SH-SY5Y (cell line): ENCODE data around the gene FOXD1.

Source experiments
- GATA2 ChIP-seq: IDR thresholded peaks from 2 replicates; pipeline ENCODE4 v1.6.1; 2011; ENCODE audit warnings: mild to moderate bottlenecking, low read depth, low read length
- GATA3 ChIP-seq: IDR thresholded peaks from 2 replicates; pipeline ENCODE4 v1.6.1; 2011; ENCODE audit warnings: low read depth, mild to moderate bottlenecking, low read length, moderate library complexity

Gene FOXD1

GRCh38 chr5:73436535-73437100 is 12.0 kb downstream of the FOXD1 start:
- TF ChIP-seq GATA3 (no peak), GATA2 (no peak)

GRCh38 chr5:73435759-73436534 is 12.6 kb downstream of the FOXD1 start:
- TF ChIP-seq GATA2 = no peak
- TF ChIP-seq GATA3 = no peak

GRCh38 chr5:73434907-73435306 is 13.7 kb downstream of the FOXD1 start:
- TF ChIP-seq GATA3 (no peak), GATA2 (no peak)

- TF ChIP-seq GATA2 (no peak), GATA3 (no peak)
Measured at GRCh38 chr5:73434461-73434860, 14.1 kb downstream of the FOXD1 start.

- TF ChIP-seq GATA2 (no peak), GATA3 (no peak)
Measured at GRCh38 chr5:73433982-73434342, 14.6 kb downstream of the FOXD1 start.

GRCh38 chr5:73433272-73433981 is 15.2 kb downstream of the FOXD1 start:
- TF ChIP-seq GATA2 (no peak), GATA3 (no peak)

GRCh38 chr5:73431204-73431851 is 17.2 kb downstream of the FOXD1 start:
- TF ChIP-seq GATA2 (no peak), GATA3 (no peak)

GRCh38 chr5:73426034-73426433 is 22.5 kb downstream of the FOXD1 start:
- TF ChIP-seq GATA3 (no peak), GATA2 (no peak)

GRCh38 chr5:73424556-73424977 is 24.0 kb downstream of the FOXD1 start:
- TF ChIP-seq GATA2 = no peak
- no peak for TF ChIP-seq GATA3

GRCh38 chr5:73422164-73422563 is 26.4 kb downstream of the FOXD1 start:
- TF ChIP-seq GATA3 (no peak), GATA2 (no peak)

- no peak for TF ChIP-seq GATA2
- no peak for TF ChIP-seq GATA3
Measured at GRCh38 chr5:73420666-73421065, 27.9 kb downstream of the FOXD1 start.

GRCh38 chr5:73419465-73420390 is 28.8 kb downstream of the FOXD1 start:
- TF ChIP-seq GATA2 (no peak), GATA3 (no peak)

GRCh38 chr5:73419117-73419464 is 29.5 kb downstream of the FOXD1 start:
- no peak for TF ChIP-seq GATA3
- no peak for TF ChIP-seq GATA2

GRCh38 chr5:73418244-73418691 is 30.3 kb downstream of the FOXD1 start:
- TF ChIP-seq GATA2 = no peak
- no peak for TF ChIP-seq GATA3
